HG03025 (cell line): ENCODE results near the gene PRDM16.

Experiments used
- ATAC-seq: cut with Tn5 transposase; IDR thresholded peaks from one replicate; pipeline ENCODE4 v1.9.1; 2021; ENCODE audit warnings: mild to moderate bottlenecking, moderate library complexity; ENCODE audit not compliant: unreplicated experiment, low FRiP score

PRDM16 gene

GRCh38 chr1:3459051-3459908, 390.3 kb downstream of the PRDM16 start:
- ATAC-seq, result no peak

- ATAC-seq, result no peak
Observed at GRCh38 chr1:3459940-3460671, 391.1 kb downstream of the PRDM16 start.

DNA sequence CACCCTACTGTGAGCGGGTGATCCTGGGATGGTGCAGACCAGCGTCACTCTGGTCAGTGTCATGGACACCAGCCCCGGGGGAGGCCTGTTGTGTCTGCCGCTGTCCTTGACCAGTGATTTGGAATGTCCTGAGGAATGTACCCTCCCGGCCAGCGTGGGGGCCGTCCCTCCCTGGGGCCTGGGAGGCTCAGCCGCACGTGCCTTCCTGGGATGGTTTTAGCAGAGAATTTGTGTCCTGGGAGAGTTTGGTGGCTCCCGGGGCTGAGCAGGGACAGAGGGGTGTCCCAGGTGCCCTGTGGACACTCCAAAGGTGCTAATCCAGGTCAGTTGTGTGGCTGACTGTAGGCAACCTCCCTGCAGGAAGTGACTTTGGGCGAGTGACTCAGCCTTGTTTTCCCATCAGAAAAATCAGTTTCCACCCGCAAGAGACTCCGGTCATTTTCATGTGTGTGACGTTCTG, 391.7 kb downstream of the PRDM16 start:
- ATAC-seq, result no peak

DNA sequence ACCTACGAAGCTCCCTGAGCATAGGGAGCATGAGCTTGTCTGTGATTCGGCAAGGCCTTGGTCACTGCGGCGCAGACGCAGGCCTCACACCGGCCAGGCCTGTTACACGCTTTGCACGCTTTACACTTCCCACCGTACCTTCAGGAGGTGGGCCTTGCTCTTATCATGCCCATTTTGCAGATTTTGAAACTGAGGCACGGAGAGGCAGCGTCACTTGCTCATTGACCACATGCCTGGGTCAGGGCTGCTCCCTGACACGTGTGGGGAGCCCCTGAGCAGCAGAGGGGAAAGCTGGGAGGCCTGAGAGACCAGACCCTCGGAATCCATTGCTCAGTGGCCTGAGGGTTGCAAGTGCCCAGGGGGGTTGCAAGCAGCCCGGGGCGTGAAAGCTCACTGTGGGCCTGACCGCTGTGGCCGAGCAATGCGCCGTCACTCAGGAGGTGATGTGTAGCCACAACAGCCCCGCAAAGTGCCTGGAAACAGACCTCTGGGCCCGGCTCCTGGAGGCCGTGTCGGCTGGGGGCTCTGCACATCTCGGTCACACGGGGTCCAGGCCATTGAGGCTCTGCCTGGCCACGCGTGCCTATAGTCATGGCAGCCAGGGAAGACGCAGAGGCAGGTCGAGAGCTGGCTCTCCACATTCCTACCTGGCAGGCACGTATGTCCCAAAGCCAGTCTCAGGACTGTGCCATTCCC, 392.4 kb downstream of the PRDM16 start:
- ATAC-seq, result no peak

GRCh38 chr1:3461934-3462275, 392.9 kb downstream of the PRDM16 start:
- no peak for ATAC-seq

GRCh38 chr1:3462356-3463012, 393.5 kb downstream of the PRDM16 start:
- ATAC-seq, result no peak

- ATAC-seq, result no peak
Observed at GRCh38 chr1:3463013-3463385, 394.0 kb downstream of the PRDM16 start.

DNA sequence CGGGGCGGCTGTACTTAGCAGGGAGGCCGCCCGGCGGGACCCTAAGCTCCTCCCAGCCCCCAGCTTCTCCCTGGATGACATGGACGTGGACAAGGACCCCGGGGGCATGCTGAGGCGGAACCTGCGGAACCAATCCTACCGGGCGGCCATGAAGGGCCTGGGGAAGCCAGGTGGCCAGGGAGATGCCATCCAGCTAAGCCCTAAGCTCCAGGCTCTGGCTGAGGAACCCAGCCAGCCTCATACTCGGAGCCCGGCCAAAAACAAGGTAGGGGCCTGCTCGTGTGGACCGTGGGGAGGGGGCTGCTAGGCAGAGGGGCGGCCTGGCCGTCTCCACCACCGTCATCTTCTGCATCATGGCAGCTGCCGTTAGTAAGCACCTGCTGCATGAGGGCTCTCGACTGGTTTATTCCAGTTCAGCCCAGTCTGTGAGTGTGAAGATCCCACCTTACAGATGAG, 394.4 kb downstream of the PRDM16 start:
- ATAC-seq, result no peak

- ATAC-seq, result no peak
Observed at GRCh38 chr1:3463891-3464648, 395.1 kb downstream of the PRDM16 start.

DNA sequence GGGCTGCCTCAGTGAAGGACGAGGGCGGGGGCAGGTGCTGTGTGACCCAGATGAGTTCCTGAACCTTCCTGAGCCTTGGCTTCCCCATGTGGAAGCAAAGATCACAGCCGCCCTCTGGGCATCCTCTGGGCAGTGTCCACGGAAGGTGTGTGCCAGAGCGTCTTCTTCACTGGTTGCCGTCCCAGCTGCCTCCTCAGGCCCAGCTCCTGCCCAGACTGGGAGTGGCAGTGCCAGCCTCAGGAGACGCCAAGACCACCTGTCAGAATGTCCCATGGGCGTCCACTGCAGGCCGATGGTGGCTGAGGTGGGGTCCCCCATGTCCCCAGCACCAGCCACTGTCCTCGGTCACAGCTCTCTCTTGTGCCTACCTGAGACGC, 395.6 kb downstream of the PRDM16 start:
- no peak for ATAC-seq

GRCh38 chr1:3465091-3465934, 396.3 kb downstream of the PRDM16 start:
- ATAC-seq, result no peak

- ATAC-seq, result no peak
Observed at GRCh38 chr1:3465935-3466321, 396.9 kb downstream of the PRDM16 start.

- ATAC-seq, result no peak
Observed at GRCh38 chr1:3466366-3467075, 397.5 kb downstream of the PRDM16 start.

GRCh38 chr1:3467096-3468036, 398.4 kb downstream of the PRDM16 start:
- ATAC-seq, result no peak

GRCh38 chr1:3468236-3469103, 399.5 kb downstream of the PRDM16 start:
- no peak for ATAC-seq

DNA sequence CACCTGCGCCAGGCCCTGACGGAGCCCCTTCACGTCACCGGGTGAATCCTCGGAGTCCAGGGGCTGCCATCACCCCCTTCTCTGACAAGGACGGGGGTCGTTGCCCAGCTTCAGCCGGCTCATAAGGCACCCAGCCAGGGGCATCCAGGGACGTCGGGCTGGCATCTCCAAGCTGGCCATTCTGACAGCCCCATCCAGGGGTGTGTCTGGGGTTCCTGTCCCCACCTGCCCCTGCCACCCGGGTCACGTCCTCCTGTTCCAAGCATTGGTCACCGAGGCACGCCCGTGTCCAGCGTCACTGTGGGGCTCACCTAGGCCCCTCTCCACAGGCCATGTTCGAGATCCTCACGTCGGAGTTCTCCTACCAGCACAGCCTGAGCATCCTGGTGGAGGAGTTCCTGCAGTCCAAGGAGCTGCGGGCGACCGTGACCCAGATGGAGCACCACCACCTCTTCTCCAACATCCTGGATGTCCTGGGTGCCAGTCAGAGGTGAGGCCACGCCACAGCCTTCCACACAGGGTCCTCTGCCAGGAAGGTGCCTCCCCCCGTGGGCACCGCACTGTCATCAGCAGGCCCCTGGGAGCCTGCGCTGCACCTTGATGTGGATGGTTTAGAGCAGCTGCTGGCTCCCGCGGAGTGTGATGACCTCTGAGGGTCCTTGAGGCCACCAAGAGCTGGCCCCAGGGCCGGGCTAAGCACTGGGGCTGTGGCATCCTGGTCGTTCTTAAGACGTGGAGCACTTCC, 400.3 kb downstream of the PRDM16 start:
- no peak for ATAC-seq
